HFFc6 (cell line): ENCODE measurements around the gene TGIF2. TPM values are rescaled to one million over a fixed set of nuclear protein-coding genes. Genes with fewer than 3 reads are reported as not detected.

Experiments used
- DNase-seq: peaks from one replicate; pipeline ENCODE4 v3.0.0-alpha.2; 2018
- H3K27ac Mint-ChIP-seq: 2 replicates; pipeline ENCODE4 v1.8.0; 2020; ENCODE audit warnings: mild to moderate bottlenecking, mixed read lengths
- H3K27me3 Mint-ChIP-seq: 2 replicates; pipeline ENCODE4 v1.8.0; 2021; ENCODE audit warnings: mild to moderate bottlenecking, moderate library complexity, mixed read lengths; ENCODE audit not compliant: insufficient read depth
- H3K36me3 Mint-ChIP-seq: 2 replicates; pipeline ENCODE4 v1.8.0; 2021; ENCODE audit warnings: low read depth, mixed read lengths
- H3K4me1 Mint-ChIP-seq: 2 replicates; pipeline ENCODE4 v1.8.0; 2020; ENCODE audit warnings: low read depth, mixed read lengths
- H3K4me3 Mint-ChIP-seq: 2 replicates; pipeline ENCODE4 v1.8.0; 2020; ENCODE audit warnings: mild to moderate bottlenecking, moderate library complexity, mixed read lengths
- H3K9me3 Mint-ChIP-seq: 2 replicates; pipeline ENCODE4 v1.8.0; 2020; ENCODE audit warnings: mild to moderate bottlenecking, mixed read lengths
- CTCF ChIP-seq: fragments of 200-600 bp; sonication (generic); IDR thresholded peaks from 2 replicates; pipeline ENCODE4 v1.5.0; 2021; ENCODE audit warnings: antibody characterized with exemption, mild to moderate bottlenecking
- total RNA-seq, 6 experiments: library from RNA; stranded (reverse); fragmentation: NEBNext Ultra II Directional; extraction: Animal tissue kit (Norgen Biotek cat#: 25700); gene quantifications; 2 replicates in 1 of 6; 3 replicates in 5 of 6; pipeline ENCODE4 v1.2.3, GENCODE V29; 2021

The TGIF2 gene
- total RNA-seq, 6 experiments from 2014 or later: 5.5 to 12.0 (median 7.7) TPM

DNA sequence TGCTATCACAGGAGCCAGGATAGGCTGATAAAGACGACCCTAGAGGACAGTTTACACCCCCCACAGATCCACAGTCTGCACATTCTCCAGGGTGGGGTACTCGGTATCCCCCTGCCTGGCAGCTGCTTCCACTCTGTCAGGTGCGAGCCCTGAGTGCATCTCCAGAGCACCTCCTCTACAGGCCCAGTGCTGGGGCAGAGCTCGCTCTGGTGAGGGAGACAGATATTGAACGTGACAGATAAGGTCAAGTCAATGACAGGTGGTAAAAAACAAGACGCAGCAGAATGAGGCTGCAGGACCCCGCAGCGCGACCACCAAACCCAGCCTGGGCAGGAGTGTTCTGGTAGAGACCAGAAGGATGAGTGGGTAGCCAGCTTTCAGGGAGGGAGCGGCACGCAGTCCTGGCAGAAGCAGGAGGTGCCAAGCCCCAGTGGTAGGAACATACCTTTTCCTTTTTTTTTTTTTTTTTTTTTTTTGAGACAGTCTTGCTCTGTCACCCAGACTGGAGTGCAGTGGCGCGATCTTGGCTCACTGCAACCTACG, 44.5 kb upstream of the TGIF2 start:
- Mint-ChIP-seq H3K36me3 (peaks cover 32% of the 10 kb centered on the region), H3K4me1 (no peaks in the 10 kb centered on the region), H3K9me3 (no peaks in the 10 kb centered on the region), H3K4me3 (no peak overlapping the region; the same call in 1 of the 2 replicates), H3K27me3 (peaks cover 12% of the 10 kb centered on the region), H3K27ac (no peak overlapping the region)
- no peak for TF ChIP-seq CTCF
- DNase-seq: no peak

DNA sequence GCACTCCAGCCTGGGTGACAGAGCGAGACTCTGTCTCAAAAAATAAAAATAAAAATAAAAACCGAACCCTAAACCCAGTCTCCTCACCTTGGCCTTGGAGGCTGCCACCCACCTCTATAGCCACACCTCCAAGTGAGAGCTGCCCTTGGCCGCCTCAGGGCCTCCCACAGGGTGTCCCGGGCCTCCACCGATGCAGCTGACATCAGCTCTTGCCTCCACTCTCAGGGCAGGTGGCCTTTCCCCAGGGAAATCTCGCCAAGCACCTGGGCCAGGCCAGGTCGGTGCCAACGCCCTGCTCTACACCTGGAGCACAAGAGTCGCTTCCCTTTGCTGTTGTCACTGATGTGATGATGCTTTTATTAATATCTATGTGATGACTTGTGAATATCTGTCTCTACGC, 41.0 kb upstream of the TGIF2 start:
- peaks cover 21% of the 10 kb centered on the region for H3K36me3 Mint-ChIP-seq

GRCh38 chr20:36532822-36533221, 40.6 kb upstream of the TGIF2 start:
- Mint-ChIP-seq H3K36me3 (peaks cover 19% of the 10 kb centered on the region), H3K9me3 (no peaks in the 10 kb centered on the region), H3K4me1 (no peaks in the 10 kb centered on the region), H3K4me3 (no peak overlapping the region), H3K27me3 (peaks cover 9% of the 10 kb centered on the region), H3K27ac (no peak overlapping the region; the same call in 1 of the 2 replicates)
- no peak for TF ChIP-seq CTCF
- no peak for DNase-seq

More for the DNA sequence above, 41.0 kb upstream of the TGIF2 start:
- DNase-seq: no peak
- H3K27ac Mint-ChIP-seq: no peak overlapping the region; the same call in 1 of the 2 replicates
- H3K27me3 Mint-ChIP-seq: peaks cover 11% of the 10 kb centered on the region
- no peak overlapping the region for H3K4me3 Mint-ChIP-seq
- H3K9me3 Mint-ChIP-seq: no peaks in the 10 kb centered on the region
- TF ChIP-seq CTCF: no peak
- H3K4me1 Mint-ChIP-seq: no peaks in the 10 kb centered on the region

GRCh38 chr20:36538026-36538722, 35.2 kb upstream of the TGIF2 start:
- peaks cover 1% of the 10 kb centered on the region; the same call in 1 of the 2 replicates for H3K27me3 Mint-ChIP-seq
- H3K9me3 Mint-ChIP-seq: no peaks in the 10 kb centered on the region
- no peak overlapping the region for H3K4me3 Mint-ChIP-seq
- H3K4me1 Mint-ChIP-seq: peaks cover 30% of the 10 kb centered on the region
- TF ChIP-seq CTCF: no peak
- H3K27ac Mint-ChIP-seq: no peak overlapping the region
- no peak for DNase-seq
- peaks cover 10% of the 10 kb centered on the region for H3K36me3 Mint-ChIP-seq

- no peaks in the 10 kb centered on the region for H3K9me3 Mint-ChIP-seq
- H3K36me3 Mint-ChIP-seq: peaks cover 22% of the 10 kb centered on the region
- no peak for TF ChIP-seq CTCF
- peaks cover 48% of the 10 kb centered on the region for H3K4me1 Mint-ChIP-seq
- H3K27ac Mint-ChIP-seq: peak overlapping the region; percentile 90
- H3K27me3 Mint-ChIP-seq: peaks cover 1% of the 10 kb centered on the region; the same call in 1 of the 2 replicates
- H3K4me3 Mint-ChIP-seq: peak overlapping the region; percentile 93
- no peak for DNase-seq
These were observed 32.7 kb upstream of the TGIF2 start for GRCh38 chr20:36540551-36541211.
